Glutamatergic neuron (in vitro differentiated cells): ENCODE results near the gene RFX2. TPM values are rescaled to one million over a fixed set of nuclear protein-coding genes. Genes with fewer than 3 reads are reported as not detected.
A peak's percentile ranks its signal among the peaks of the same experiment; 100 is the strongest.

Source experiments
- DNase-seq: peaks from one replicate; pipeline ENCODE4 v3.0.0; 2022
- H3K27ac Mint-ChIP-seq: one replicate; pipeline ENCODE4 v1.8.0; 2020; ENCODE audit warnings: mild to moderate bottlenecking, mixed read lengths, inconsistent platforms; ENCODE audit not compliant: unreplicated experiment
- H3K27me3 Mint-ChIP-seq: one replicate; pipeline ENCODE4 v1.8.0; 2020; ENCODE audit warnings: mild to moderate bottlenecking, moderate library complexity, mixed read lengths, inconsistent platforms; ENCODE audit not compliant: unreplicated experiment
- H3K36me3 Mint-ChIP-seq: one replicate; pipeline ENCODE4 v1.8.0; 2020; ENCODE audit warnings: mild to moderate bottlenecking, mixed read lengths, inconsistent platforms; ENCODE audit not compliant: unreplicated experiment
- H3K4me1 Mint-ChIP-seq: one replicate; pipeline ENCODE4 v1.8.0; 2020; ENCODE audit warnings: mild to moderate bottlenecking, low read depth, mixed read lengths, inconsistent platforms; ENCODE audit not compliant: unreplicated experiment
- H3K4me3 Mint-ChIP-seq: one replicate; pipeline ENCODE4 v1.8.0; 2020; ENCODE audit warnings: mild to moderate bottlenecking, mixed read lengths, inconsistent platforms; ENCODE audit not compliant: unreplicated experiment
- H3K9me3 Mint-ChIP-seq: one replicate; pipeline ENCODE4 v1.8.0; 2020; ENCODE audit warnings: mild to moderate bottlenecking, moderate library complexity, mixed read lengths, inconsistent platforms; ENCODE audit not compliant: unreplicated experiment
- total RNA-seq: library from RNA; stranded (reverse); fragmentation: NEBNext Ultra II Directional; extraction: Animal tissue kit (Norgen Biotek cat#: 25700); gene quantifications from one replicate; pipeline ENCODE4 v1.2.1, GENCODE V29; 2021; ENCODE audit not compliant: unreplicated experiment
- TF ChIP-seq, protein P1 (sequence below): fragments of 200-600 bp; sonication (generic); IDR thresholded peaks from one replicate; pipeline ENCODE4 v1.5.0; 2021; ENCODE audit not compliant: partially characterized antibody, unreplicated experiment

Gene RFX2
- total RNA-seq, 1 donor from 2014 or later: 4.3 TPM

- peaks cover 1% of the 10 kb centered on the region for H3K9me3 Mint-ChIP-seq
- TF ChIP-seq, protein P1, sequence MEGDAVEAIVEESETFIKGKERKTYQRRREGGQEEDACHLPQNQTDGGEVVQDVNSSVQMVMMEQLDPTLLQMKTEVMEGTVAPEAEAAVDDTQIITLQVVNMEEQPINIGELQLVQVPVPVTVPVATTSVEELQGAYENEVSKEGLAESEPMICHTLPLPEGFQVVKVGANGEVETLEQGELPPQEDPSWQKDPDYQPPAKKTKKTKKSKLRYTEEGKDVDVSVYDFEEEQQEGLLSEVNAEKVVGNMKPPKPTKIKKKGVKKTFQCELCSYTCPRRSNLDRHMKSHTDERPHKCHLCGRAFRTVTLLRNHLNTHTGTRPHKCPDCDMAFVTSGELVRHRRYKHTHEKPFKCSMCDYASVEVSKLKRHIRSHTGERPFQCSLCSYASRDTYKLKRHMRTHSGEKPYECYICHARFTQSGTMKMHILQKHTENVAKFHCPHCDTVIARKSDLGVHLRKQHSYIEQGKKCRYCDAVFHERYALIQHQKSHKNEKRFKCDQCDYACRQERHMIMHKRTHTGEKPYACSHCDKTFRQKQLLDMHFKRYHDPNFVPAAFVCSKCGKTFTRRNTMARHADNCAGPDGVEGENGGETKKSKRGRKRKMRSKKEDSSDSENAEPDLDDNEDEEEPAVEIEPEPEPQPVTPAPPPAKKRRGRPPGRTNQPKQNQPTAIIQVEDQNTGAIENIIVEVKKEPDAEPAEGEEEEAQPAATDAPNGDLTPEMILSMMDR: no peak
- H3K4me3 Mint-ChIP-seq: no peak overlapping the region
- DNase-seq: no peak
- peaks cover 9% of the 10 kb centered on the region for H3K4me1 Mint-ChIP-seq
- no peak overlapping the region for H3K27ac Mint-ChIP-seq
- H3K36me3 Mint-ChIP-seq: no peaks in the 10 kb centered on the region
- H3K27me3 Mint-ChIP-seq: peaks cover 4% of the 10 kb centered on the region
Measured at GRCh38 chr19:6101991-6102390, 8.3 kb downstream of the RFX2 start.

DNA sequence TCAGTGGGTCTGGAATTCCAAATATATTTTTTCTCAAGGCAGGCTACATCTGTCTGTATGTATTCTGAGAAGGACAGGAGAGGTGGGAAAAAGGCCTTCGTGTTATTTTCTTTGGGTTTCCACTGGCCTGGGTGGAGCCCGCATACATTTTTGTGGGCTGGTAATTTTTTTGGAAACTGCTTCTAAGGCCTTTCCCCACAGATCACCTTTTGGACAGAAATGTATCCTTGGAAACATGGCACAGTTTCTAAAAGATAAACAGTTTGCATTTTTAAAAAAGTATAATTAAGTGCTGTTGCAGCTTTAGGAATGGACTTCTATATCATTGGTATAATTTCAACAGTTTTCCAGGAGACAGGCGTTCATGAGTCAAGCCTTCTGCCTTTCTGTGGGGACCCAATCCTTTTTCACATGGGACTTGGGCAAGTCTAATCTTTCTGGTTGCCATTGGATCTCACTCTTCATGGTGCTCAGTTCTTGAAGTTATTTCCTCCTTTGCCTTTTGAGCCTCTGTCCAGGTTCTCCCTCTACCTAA, 8.9 kb downstream of the RFX2 start:
- Mint-ChIP-seq H3K4me1 (peaks cover 9% of the 10 kb centered on the region), H3K27ac (no peak overlapping the region), H3K27me3 (peaks cover 6% of the 10 kb centered on the region), H3K4me3 (no peak overlapping the region), H3K9me3 (peaks cover 1% of the 10 kb centered on the region), H3K36me3 (no peaks in the 10 kb centered on the region)
- DNase-seq: no peak
- TF ChIP-seq, protein P1: no peak

GRCh38 chr19:6100284-6100915, 9.9 kb downstream of the RFX2 start:
- peaks cover 1% of the 10 kb centered on the region for H3K9me3 Mint-ChIP-seq
- H3K4me3 Mint-ChIP-seq: no peak overlapping the region
- H3K4me1 Mint-ChIP-seq: peaks cover 9% of the 10 kb centered on the region
- peak overlapping the region; percentile 2 for H3K27ac Mint-ChIP-seq
- H3K36me3 Mint-ChIP-seq: no peaks in the 10 kb centered on the region
- H3K27me3 Mint-ChIP-seq: peaks cover 6% of the 10 kb centered on the region
- no peak for DNase-seq
- TF ChIP-seq, protein P1: no peak

GRCh38 chr19:6099599-6099998, 10.7 kb downstream of the RFX2 start:
- Mint-ChIP-seq H3K27ac (peak overlapping the region; percentile 2), H3K4me3 (no peak overlapping the region), H3K4me1 (peaks cover 9% of the 10 kb centered on the region), H3K27me3 (peaks cover 5% of the 10 kb centered on the region), H3K9me3 (peaks cover 1% of the 10 kb centered on the region), H3K36me3 (no peaks in the 10 kb centered on the region)
- TF ChIP-seq, protein P1: no peak
- no peak for DNase-seq

- Mint-ChIP-seq H3K36me3 (no peaks in the 10 kb centered on the region), H3K27ac (no peak overlapping the region), H3K4me3 (no peak overlapping the region), H3K27me3 (peaks cover 4% of the 10 kb centered on the region), H3K4me1 (peaks cover 9% of the 10 kb centered on the region), H3K9me3 (peaks cover 1% of the 10 kb centered on the region)
- DNase-seq: no peak
- TF ChIP-seq, protein P1: no peak
Measured at GRCh38 chr19:6099033-6099432, 11.3 kb downstream of the RFX2 start.
